ENCODE results near the gene DAB1. TPM values are rescaled to one million over a fixed set of nuclear protein-coding genes. Genes with fewer than 3 reads are reported as not detected.

DAB1 gene
- total RNA-seq, 6 donors from 2014 or later, result 0.15 to 0.20 TPM; not detected in 4

DNA sequence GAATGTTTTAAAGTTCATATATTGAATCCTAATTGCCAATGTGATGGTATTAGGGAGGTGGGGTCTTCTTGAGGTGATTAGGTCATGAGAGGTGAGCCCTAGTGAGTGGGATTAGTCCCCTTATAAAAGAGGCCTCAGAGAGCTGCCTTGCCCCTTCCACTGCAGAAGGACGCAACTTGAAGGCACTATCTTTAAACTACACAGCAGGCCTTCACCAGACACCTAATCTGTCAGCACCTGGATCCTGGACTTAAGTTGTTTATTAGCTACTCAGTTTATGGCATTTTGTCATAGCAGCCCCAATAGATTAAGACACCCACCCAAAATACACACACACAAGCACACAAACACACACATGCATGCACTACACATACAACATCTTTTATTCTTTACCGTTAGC is 61.4 kb downstream of the DAB1 start:
- Histone ChIP-seq H3K27ac (no peak overlapping the region), H3K4me1 (no peaks in the 10 kb centered on the region), H3K4me3 (no peak overlapping the region), H3K9me3 (peaks cover 0 to 5% (median 3%) of the 10 kb centered on the region in 4 donors), H3K36me3 (no peaks in the 10 kb centered on the region), H3K27me3 (no peaks in the 10 kb centered on the region)
- TF ChIP-seq, protein P1, sequence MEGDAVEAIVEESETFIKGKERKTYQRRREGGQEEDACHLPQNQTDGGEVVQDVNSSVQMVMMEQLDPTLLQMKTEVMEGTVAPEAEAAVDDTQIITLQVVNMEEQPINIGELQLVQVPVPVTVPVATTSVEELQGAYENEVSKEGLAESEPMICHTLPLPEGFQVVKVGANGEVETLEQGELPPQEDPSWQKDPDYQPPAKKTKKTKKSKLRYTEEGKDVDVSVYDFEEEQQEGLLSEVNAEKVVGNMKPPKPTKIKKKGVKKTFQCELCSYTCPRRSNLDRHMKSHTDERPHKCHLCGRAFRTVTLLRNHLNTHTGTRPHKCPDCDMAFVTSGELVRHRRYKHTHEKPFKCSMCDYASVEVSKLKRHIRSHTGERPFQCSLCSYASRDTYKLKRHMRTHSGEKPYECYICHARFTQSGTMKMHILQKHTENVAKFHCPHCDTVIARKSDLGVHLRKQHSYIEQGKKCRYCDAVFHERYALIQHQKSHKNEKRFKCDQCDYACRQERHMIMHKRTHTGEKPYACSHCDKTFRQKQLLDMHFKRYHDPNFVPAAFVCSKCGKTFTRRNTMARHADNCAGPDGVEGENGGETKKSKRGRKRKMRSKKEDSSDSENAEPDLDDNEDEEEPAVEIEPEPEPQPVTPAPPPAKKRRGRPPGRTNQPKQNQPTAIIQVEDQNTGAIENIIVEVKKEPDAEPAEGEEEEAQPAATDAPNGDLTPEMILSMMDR (IDR thresholded peaks at IDR 0.05), result no peak
- TF ChIP-seq POLR2AphosphoS5 (IDR thresholded peaks at IDR 0.05) (no peak), POLR2A (IDR thresholded peaks at IDR 0.05) (no peak), EP300 (IDR thresholded peaks at IDR 0.05) (no peak)
- no peak for DNase-seq
- WGBS, 2 donors, result 76 to 91% methylated on average over 2 of the region's 2 CpGs
- no peak for ATAC-seq (ENCODE audit: low FRiP score in 2 of 2)

DNA sequence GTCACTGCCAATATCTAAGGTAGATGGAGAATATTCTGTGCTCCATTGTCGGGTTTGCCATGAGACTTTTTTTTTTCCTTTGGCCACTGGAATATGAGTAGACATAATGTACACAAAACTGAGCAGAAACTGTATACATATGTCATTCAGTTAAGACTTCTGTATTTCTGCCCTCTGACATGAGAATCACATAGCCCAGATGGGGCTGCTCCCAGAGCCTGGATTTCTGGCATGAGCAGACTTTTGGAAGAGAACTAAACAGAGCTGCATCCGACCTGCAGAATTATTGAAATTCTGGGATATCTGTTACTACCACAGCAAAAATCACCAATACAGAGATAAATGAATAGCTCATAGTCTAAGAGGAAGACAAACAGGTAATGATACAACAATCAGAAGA is 62.3 kb downstream of the DAB1 start:
- no peaks in the 10 kb centered on the region for H3K4me1 ChIP-seq
- no peak for ATAC-seq (ENCODE audit: low FRiP score in 2 of 2)
- H3K36me3 ChIP-seq, result no peaks in the 10 kb centered on the region
- DNase-seq, result no peak
- H3K27me3 ChIP-seq, result no peaks in the 10 kb centered on the region
- TF ChIP-seq POLR2A (IDR thresholded peaks at IDR 0.05) (no peak), POLR2AphosphoS5 (IDR thresholded peaks at IDR 0.05) (no peak), EP300 (IDR thresholded peaks at IDR 0.05) (no peak)
- TF ChIP-seq, protein P1 (IDR thresholded peaks at IDR 0.05), result no peak
- H3K4me3 ChIP-seq, result no peak overlapping the region
- 59 to 67% methylated on average over 2 of the region's 2 CpGs for WGBS, 2 donors
- no peak overlapping the region for H3K27ac ChIP-seq
- H3K9me3 ChIP-seq, result peaks cover 0 to 5% (median 2%) of the 10 kb centered on the region in 4 donors

DNA sequence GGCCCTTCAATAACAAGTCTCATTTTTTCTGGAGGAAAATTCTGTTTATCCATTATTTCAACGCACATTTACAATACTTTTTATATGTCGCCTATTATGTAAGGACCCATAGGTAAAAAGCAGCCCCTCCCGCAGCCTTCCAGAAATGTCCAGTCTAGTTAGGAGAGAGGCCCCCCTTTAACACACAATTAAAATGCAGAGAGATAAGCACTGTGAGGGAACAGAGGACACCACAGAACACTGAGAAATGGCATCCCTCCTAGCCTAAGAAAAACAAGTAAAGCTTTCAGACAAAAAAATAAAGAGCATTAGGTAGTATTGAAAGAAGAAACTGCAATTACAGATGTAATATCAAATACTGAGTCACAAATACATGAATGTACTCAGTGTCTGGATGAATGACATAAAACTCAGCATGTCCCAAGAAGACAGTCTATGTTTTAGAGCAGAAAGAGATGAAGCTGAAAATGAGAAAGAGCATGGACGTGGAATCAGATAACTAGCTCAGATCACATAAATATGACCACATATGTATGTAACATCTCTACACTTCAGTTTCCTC is 62.9 kb downstream of the DAB1 start:
- H3K27ac ChIP-seq, result no peak overlapping the region
- no peak for TF ChIP-seq POLR2A (IDR thresholded peaks at IDR 0.05)
- TF ChIP-seq POLR2AphosphoS5 (IDR thresholded peaks at IDR 0.05), result no peak
- TF ChIP-seq, protein P1 (IDR thresholded peaks at IDR 0.05), result no peak
- no peak for TF ChIP-seq EP300 (IDR thresholded peaks at IDR 0.05)
- 84 to 87% methylated on average over 4 of the region's 4 CpGs for WGBS, 2 donors
- no peak overlapping the region for H3K4me3 ChIP-seq
- no peaks in the 10 kb centered on the region for H3K27me3 ChIP-seq
- no peak for ATAC-seq (ENCODE audit: low FRiP score in 2 of 2)
- no peak for DNase-seq
- no peaks in the 10 kb centered on the region for H3K4me1 ChIP-seq
- H3K9me3 ChIP-seq, result peaks cover 0 to 5% (median 2%) of the 10 kb centered on the region in 4 donors
- H3K36me3 ChIP-seq, result no peaks in the 10 kb centered on the region

DNA sequence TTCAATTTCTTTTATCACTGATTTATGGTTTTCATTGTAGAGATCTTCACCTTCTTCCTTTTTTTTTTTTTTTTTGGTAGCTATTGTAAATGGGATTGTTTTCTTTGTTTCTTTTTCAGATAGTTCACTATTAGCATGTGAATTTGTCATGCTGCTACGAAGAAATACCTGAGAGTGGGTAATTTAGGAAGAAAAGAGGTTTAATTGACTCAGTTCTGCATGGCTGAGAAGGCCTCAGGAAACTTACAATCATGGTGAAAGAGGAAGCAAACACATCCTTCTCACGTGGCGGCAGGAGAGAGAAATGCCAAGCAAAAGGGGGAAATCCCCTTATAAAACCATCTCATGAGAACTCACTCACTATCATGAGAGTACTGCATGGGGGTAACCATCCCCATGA is 66.4 kb downstream of the DAB1 start:
- H3K36me3 ChIP-seq, result no peaks in the 10 kb centered on the region
- H3K9me3 ChIP-seq, result peaks cover 0 to 5% (median 2%) of the 10 kb centered on the region in 4 donors
- H3K4me1 ChIP-seq, result no peaks in the 10 kb centered on the region
- H3K27ac ChIP-seq, result no peak overlapping the region
- 57 to 70% methylated on average over 3 of the region's 3 CpGs for WGBS, 2 donors
- H3K27me3 ChIP-seq, result no peaks in the 10 kb centered on the region
- H3K4me3 ChIP-seq, result no peak overlapping the region
- ATAC-seq (ENCODE audit: low FRiP score in 2 of 2) (no peak), DNase-seq (no peak)
- TF ChIP-seq EP300 (IDR thresholded peaks at IDR 0.05) (no peak), POLR2A (IDR thresholded peaks at IDR 0.05) (no peak), POLR2AphosphoS5 (IDR thresholded peaks at IDR 0.05) (no peak)
- TF ChIP-seq, protein P1 (IDR thresholded peaks at IDR 0.05), result no peak

DNA sequence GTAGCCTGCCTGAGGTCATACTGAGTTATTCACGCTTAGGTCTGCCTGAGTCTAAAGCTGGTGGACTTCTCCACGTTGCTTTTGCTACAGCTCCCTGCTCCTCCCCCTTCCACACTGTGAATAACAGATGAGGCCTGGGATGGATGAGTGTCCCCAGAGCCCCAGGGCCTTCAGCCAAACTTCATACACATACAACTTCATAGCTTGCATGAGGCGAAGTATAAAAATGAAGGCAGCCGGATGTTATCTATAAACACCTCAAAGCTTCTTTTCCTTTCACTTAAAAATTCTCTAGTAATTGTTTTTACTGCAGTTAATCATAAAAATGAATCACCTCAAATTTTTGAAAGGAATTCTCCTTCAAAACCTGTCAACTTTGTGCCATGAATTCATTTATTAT is 70.2 kb downstream of the DAB1 start:
- Histone ChIP-seq H3K36me3 (no peaks in the 10 kb centered on the region), H3K4me3 (no peak overlapping the region), H3K27ac (no peak overlapping the region), H3K4me1 (no peaks in the 10 kb centered on the region), H3K9me3 (peaks cover 0 to 4% (median 2%) of the 10 kb centered on the region in 4 donors), H3K27me3 (no peaks in the 10 kb centered on the region)
- 55 to 61% methylated on average over 4 of the region's 4 CpGs for WGBS, 2 donors
- ATAC-seq (ENCODE audit: low FRiP score in 2 of 2) (no peak), DNase-seq (no peak)
- TF ChIP-seq, protein P1 (IDR thresholded peaks at IDR 0.05), result no peak
- TF ChIP-seq POLR2AphosphoS5 (IDR thresholded peaks at IDR 0.05), result no peak
- no peak for TF ChIP-seq POLR2A (IDR thresholded peaks at IDR 0.05)
- TF ChIP-seq EP300 (IDR thresholded peaks at IDR 0.05), result no peak

Measured in upper lobe of left lung (tissue), 6 donors.